ENCODE results near the gene PRIMPOL. TPM values are rescaled to one million over a fixed set of nuclear protein-coding genes. Genes with fewer than 3 reads are reported as not detected.

Gene PRIMPOL
- total and polyA plus RNA-seq, 9 of the 15 experiments (the other 6 are each of a cell fraction or from before 2014, with no cell fraction given): 11.0 to 32.0 (median 16.1) TPM

GRCh38 chr4:184684491-184685189 lies 35.1 kb downstream of the PRIMPOL start (continued):
- no peak for TF ChIP-seq CAMTA2 (CRISPR knock-in tag; conservative IDR thresholded peaks at IDR 0.05)
- no peak for TF ChIP-seq GABPB1 (CRISPR knock-in tag; IDR thresholded peaks at IDR 0.05)
- no peak for TF ChIP-seq PATZ1 (CRISPR knock-in tag; IDR thresholded peaks at IDR 0.05; ENCODE audit: borderline replicate concordance)
- no peak for TF ChIP-seq SRSF3 (IDR thresholded peaks at IDR 0.05; ENCODE audit: insufficient read depth, low read length)
- TF ChIP-seq ELK1 (CRISPR knock-in tag; IDR thresholded peaks at IDR 0.05): no peak
- TF ChIP-seq BCL6 (CRISPR knock-in tag; IDR thresholded peaks at IDR 0.05): no peak
- peak; percentile 59; the same call in 1 of the 2 replicates for TF ChIP-seq CEBPB (tag; IDR thresholded peaks at IDR 0.05)
- peak; percentile 82; the same call in 1 of the 2 replicates for TF ChIP-seq ZNF584 (CRISPR knock-in tag; IDR thresholded peaks at IDR 0.05; ENCODE audit: low read depth)
- TF ChIP-seq RAD21 (CRISPR knock-in tag; conservative IDR thresholded peaks at IDR 0.05 in 1 of 2, IDR thresholded peaks at IDR 0.05 in 1 of 2): peak in 1 of 2 experiments; percentile 2; a peak in 1 of 4 replicates
- peak in 1 of 2 experiments; percentile 98; a peak in 2 of 4 replicates for TF ChIP-seq ZMIZ1 (IDR thresholded peaks at IDR 0.05; ENCODE audit: low read depth in 2 of 2, low read length in 2 of 2)
- peak; percentile 98; the same call in 1 of the 2 replicates for TF ChIP-seq ESRRA (IDR thresholded peaks at IDR 0.05; ENCODE audit: borderline replicate concordance, low read depth)
- no peak for TF ChIP-seq ZNF134 (CRISPR knock-in tag; conservative IDR thresholded peaks at IDR 0.05)
- peak; percentile 92 for TF ChIP-seq SMAD1 (IDR thresholded peaks at IDR 0.05; ENCODE audit: low read depth, low read length, partially characterized antibody)
- TF ChIP-seq ATF2 (CRISPR knock-in tag; IDR thresholded peaks at IDR 0.05): no peak
- no peak for TF ChIP-seq ZNF121 (CRISPR knock-in tag; conservative IDR thresholded peaks at IDR 0.05)
- TF ChIP-seq UBTF (IDR thresholded peaks at IDR 0.05; ENCODE audit: borderline replicate concordance in 1 of 2, low read depth in 2 of 2, low read length in 2 of 2): no peak

Measured in K562 (cell line).